DMS114 treated with DMSO at 0.1 percent for 48 hours (cell line): ENCODE data around the gene LGMN.
"Not testable (repeated sequence)": the region's sequence is repeated elsewhere in the genome, so short reads cannot be mapped to it uniquely, and the experiment has no call there.

Experiments
- DNase-seq: peaks from one replicate; lab custom pipeline; 2025; ENCODE audit not compliant: unreplicated experiment; lab: John Stamatoyannopoulos, UW

Gene LGMN

DNA sequence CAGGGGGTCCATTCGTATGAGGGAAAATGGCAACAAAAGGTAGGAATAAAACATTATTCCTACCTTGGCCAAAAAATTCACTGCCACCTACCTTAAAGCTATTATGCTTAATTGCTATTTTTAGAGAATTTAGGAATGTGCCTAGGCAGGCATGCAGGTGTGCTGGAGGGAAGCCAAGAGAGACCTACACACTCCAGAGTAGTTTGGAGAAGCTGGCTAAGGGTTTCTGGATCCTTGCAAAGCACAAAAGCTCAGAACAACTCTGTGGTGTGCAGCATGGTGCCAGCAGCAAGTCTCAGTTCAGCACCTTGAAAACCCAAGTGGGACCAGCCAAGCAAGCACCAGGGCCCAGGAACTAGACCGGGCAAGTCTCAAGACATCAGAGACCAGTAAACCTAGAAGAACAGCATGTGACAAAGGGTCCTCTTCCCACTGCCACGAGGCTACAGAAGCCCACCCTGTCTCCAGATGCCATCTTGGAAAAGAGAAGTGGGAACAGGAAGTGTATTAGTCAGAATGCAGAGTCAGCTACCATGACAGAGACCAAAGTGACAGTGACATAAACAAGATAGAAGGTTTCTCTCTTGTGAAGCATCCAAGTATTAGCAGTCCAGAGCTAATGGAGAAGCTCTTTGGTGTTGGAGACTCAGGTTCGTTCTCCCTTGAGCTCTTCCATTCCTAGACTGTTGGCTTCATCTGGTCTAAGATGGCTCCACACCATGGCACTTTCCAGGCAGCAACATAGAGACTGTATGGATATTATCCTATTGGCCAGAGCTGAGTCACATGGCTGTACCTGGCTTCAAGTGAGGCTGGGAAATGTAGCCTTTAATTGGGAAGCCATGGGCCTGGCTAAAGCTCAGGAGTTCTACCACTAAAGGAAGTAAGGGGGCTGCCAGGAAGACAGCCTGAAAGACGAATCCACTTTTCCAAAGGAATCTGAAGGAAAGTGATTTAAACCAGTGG lies 15.5 kb upstream of the LGMN start:
- not testable (repeated sequence) for DNase-seq

GRCh38 chr14:92760524-92760805 lies 12.0 kb upstream of the LGMN start:
- no peak for DNase-seq

DNA sequence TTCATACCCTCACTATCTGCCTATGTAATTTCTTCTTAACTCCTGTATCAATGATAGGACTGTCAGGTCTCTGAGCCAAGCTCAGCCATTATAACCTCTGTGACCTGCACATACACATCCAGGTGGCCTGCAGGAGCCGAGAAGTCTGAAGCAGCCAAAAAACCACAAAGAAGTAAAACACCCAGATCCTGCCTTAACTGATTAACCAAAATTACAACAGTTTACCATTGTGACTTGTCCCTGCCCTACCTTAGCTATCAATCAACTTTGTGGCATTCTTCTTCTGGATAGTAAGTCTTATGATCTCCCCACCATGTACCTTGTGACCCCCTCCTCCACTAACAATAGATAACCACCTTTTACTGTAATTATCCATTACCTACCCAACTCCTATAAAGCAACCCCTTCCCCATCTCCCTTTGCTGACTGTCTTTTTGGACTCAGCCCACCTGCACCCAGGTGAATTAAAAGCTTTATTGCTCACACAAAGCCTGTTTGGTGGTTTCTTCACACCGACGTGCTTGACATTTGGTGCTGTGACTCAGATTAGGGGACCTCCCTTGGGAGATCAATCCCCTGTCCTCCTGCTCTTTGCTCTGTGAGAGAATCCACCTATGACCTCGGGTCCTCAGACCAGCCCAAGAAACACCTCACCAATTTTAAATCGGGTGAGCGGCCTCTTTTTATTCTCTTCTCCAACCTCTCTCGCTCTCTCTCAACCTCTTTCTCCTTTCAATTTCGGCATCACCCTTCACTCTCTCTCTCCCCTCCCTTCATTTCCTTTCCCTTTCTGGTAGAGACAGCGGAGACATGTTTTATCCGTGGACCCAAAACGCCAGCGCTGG lies 11.5 kb upstream of the LGMN start:
- no peak for DNase-seq

- no peak for DNase-seq
Observed at GRCh38 chr14:92759300-92759678, 10.9 kb upstream of the LGMN start.

DNA sequence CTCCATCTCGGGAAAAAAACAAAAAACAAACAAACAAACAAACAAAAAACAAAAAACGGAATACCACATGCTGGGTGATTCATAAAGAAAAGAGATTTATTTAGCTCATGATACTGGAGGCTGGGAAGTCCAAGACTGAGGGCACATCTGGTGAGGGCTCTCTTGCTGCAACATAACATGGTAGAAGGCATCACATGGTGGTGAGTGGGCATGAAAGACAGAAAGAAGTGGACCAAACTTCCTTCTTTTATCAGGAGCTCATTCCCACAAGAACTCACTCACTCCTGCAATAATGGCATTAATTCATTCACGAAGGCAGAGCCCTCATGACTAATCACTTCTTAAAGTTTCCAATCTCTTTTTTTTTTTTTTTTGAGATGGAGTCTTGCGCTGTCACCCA lies 8.0 kb upstream of the LGMN start:
- no peak for DNase-seq

- DNase-seq = no peak
Observed at GRCh38 chr14:92755495-92755894, 7.1 kb upstream of the LGMN start.

- no peak for DNase-seq
Observed at GRCh38 chr14:92754966-92755365, 6.5 kb upstream of the LGMN start.

GRCh38 chr14:92753250-92753649 lies 4.8 kb upstream of the LGMN start:
- no peak for DNase-seq

GRCh38 chr14:92751819-92752218 lies 3.4 kb upstream of the LGMN start:
- no peak for DNase-seq

GRCh38 chr14:92750994-92751400 lies 2.6 kb upstream of the LGMN start:
- no peak for DNase-seq

GRCh38 chr14:92750222-92750728 lies 1.8 kb upstream of the LGMN start:
- not testable (repeated sequence) for DNase-seq

DNA sequence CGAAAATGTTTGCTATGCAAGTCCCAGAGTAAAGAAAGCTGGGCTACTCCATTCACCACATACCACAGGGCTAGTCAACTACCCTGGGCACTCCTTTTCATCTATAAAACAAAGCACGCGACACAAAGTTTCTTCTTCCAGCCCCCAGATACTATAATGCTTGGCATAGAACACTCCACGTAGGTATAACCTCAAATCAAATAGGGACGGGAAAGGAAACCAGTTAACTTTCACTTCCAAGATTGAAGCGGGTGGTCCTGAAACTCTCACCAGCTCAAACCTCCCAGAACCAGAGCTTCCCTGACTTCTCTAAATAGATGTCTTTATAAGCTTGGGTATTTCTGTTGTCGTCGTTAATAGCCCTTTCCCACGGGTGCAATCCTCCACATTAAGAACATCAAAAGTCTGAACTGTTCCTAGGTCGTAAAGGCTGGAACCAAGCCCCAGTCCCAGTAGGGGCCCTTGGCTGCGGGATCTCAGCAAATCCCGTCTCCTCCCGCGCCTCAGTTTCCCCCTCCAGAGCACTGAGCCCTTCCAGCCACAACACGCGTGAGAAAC lies 647 bp downstream of the LGMN start:
- DNase-seq = peak; percentile 13

GRCh38 chr14:92744198-92744597 lies 4.2 kb downstream of the LGMN start:
- no peak for DNase-seq

DNA sequence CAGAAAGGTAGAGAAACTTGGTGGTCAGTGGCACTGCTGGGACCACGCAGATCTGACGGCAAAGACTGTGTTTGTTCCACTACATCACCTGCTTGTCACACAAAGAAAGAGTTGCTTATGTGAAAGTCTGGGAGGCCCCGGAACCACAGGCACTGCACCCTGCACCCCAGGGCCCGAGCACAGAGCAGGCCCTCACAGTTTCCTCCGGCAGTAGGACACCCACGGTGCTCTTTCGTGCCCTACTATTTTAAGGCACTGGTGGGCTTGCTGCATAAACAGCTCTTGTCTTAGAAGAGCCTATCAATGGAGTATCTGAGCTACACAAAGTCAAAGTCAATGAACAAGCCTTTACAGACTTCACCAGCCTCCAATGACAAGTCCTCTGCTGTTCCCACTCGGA lies 8.0 kb downstream of the LGMN start:
- no peak for DNase-seq

DNA sequence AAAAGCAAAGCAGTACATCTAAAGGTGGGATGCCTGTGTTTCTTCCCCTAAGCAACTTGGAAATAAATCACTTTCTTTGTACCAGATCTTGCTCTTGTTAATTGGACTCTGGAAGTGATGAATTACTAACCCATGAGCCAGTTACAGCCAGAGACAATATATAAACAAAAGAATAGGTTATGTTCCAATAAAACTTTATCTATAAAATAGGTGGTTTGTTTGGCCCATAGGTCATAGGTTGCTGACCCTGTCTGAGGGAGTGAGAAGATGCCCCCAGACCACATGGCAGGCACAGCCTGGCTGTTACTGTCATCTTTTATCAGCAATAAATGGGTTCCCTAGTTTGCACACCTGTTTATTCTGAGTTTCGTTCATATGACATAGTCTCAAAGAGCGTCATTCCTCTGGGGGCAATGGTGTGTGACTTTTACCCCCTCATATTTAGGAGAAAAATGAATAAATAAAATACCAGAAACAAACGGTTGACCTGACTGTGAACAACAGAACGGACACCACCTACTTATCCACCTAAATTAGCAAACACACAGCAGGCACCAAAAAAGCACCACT lies 10.7 kb downstream of the LGMN start:
- no peak for DNase-seq

DNA sequence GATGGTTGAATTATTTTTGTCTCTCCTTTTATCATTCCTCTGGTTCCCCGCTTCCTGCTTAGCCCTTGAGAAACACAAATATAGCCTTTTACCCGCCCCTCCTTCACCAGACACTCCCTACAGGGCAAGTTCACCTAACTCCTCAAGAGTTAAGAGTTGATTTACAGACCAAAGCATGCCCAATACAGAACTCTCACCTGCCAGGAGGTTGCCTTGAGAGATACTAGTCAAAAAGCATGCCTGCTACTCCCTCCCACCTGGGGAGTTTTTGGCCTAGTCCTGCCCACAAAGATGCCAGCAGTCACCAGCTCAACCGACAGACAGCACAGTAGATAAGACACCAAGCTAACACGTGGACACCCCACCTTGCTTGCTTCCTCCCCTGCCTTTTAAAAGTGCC lies 11.2 kb downstream of the LGMN start:
- DNase-seq = no peak

GRCh38 chr14:92735344-92735743 lies 13.1 kb downstream of the LGMN start:
- no peak for DNase-seq

DNA sequence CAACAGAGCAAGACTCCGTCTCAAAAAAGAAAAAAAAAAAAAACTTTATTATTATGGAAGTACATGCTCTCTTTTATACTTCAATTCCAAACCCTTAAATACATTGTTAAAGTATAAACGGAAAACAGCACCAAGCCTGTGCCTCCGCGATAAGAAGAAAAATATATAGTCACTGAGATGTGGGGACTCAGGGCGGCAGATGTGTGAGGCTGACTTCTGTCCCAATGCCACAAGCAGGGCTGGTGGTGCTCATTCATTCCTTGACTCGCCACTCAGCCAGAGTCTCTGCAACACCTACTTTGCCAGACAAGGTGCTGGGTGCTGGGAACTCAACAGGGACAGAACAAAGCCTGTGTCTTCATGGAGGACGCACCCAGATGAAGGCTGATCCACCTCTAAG lies 13.8 kb downstream of the LGMN start:
- no peak for DNase-seq

DNA sequence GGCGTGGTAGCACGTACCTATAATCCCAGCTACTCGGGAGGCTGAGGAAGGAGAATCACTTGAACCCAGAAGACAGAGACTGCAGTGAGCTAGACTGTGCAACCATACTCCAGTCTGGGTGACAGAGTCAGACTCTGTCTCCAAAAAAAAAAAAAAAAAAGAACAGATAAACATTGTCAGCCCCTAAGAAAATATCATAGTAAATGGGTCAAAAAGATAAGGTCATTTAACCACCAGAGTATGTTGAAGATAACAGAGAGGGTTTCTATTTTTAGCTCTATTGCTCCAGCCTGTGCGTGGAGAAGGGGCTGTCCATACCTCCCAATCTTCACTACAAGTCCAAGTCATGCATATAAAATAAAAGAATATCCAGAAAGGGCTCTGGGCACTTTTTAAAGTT lies 15.4 kb downstream of the LGMN start:
- DNase-seq = no peak

- DNase-seq = no peak
Observed at GRCh38 chr14:92731622-92732115, 16.8 kb downstream of the LGMN start.

DNA sequence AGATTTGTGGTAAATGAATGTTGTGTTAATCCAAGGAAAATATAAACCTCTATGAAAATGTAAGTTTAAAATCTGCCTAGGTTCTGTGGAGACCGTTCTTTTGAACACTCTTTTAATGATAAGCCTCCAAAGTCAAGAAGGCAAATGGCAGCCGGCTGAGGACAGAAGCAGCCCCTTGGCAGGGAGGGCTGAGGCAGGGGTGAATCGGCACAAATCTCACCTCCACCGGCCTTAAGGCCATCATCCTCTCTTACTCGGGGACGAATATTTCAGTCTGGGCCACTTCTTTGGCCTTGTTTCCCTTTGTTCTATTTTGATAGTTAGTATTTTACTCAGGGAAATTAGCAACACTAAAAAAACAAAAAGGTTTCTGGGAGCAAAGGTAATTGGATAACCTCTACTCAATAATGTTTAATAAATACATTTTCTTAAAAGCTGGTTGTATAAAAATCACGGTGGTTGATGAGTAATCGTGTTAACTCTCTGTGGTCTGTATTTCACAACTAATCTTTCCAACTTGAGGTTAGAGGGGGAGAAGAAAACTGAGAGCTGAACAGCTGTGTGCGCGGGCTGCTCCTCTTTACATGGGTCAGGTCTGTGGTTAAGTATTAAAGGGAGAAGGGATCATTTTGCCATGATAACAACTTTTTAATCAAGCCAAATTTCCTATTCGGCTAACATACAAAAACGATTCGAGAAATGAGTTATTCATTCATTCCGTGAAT lies 18.6 kb downstream of the LGMN start:
- DNase-seq = no peak
